Fibroblast of skin of left biceps (primary cell): Measurements from ENCODE around the gene PDGFRB.

ENCODE experiments used
- DNase-seq, 2 experiments: peaks; one replicate each; pipeline ENCODE4 v3.0.0-alpha.2; 2013; ENCODE audit warnings: low read depth in 2 of 2

The PDGFRB gene

GRCh38 chr5:150155258-150156026, at the start of gene PDGFRB:
Gene PDGFRB, minus strand, starts transcription at chr5:150155845. Its CDS starts 18,798 bp downstream, at chr5:150137047.
- peak; percentile 84 to 87 for DNase-seq

GRCh38 chr5:150204590-150204960, 48.9 kb upstream of the PDGFRB start:
- DNase-seq: no peak

- no peak for DNase-seq
These were observed 48.4 kb upstream of the PDGFRB start for GRCh38 chr5:150203832-150204589.

- no peak for DNase-seq
These were observed 46.9 kb upstream of the PDGFRB start for GRCh38 chr5:150202501-150202900.

- DNase-seq: no peak
These were observed 41.8 kb upstream of the PDGFRB start for GRCh38 chr5:150197476-150197875.

- DNase-seq: no peak
These were observed 41.3 kb upstream of the PDGFRB start for GRCh38 chr5:150196986-150197385.

- DNase-seq: no peak
These were observed 40.9 kb upstream of the PDGFRB start for GRCh38 chr5:150196514-150196913.

- no peak for DNase-seq
These were observed 40.3 kb upstream of the PDGFRB start for GRCh38 chr5:150195736-150196485.

GRCh38 chr5:150192462-150192861, 36.8 kb upstream of the PDGFRB start:
- DNase-seq: no peak

- DNase-seq: no peak
These were observed 35.3 kb upstream of the PDGFRB start for GRCh38 chr5:150190987-150191386.

GRCh38 chr5:150190503-150190979, 34.9 kb upstream of the PDGFRB start:
- DNase-seq: no peak

GRCh38 chr5:150189728-150190502, 34.3 kb upstream of the PDGFRB start, which contains the start of gene SLC6A7:
Gene SLC6A7, plus strand, starts transcription at chr5:150190062. Its CDS starts 266 bp downstream, at chr5:150190328.
- DNase-seq: no peak

- no peak for DNase-seq
These were observed 33.7 kb upstream of the PDGFRB start for GRCh38 chr5:150189326-150189725.

GRCh38 chr5:150188146-150188842, 32.6 kb upstream of the PDGFRB start:
- DNase-seq: no peak

- DNase-seq: no peak
These were observed 31.3 kb upstream of the PDGFRB start for GRCh38 chr5:150186897-150187296.

GRCh38 chr5:150186137-150186536, 30.5 kb upstream of the PDGFRB start:
- no peak for DNase-seq

- no peak for DNase-seq
These were observed 29.6 kb upstream of the PDGFRB start for GRCh38 chr5:150184990-150185912.

- no peak for DNase-seq
These were observed 28.4 kb upstream of the PDGFRB start for GRCh38 chr5:150184006-150184405.

- no peak for DNase-seq
These were observed 27.8 kb upstream of the PDGFRB start for GRCh38 chr5:150183436-150183835.

- DNase-seq: no peak
These were observed 27.1 kb upstream of the PDGFRB start for GRCh38 chr5:150182774-150183173.
